Epithelial cell of esophagus (primary cell): Measurements from ENCODE around the gene XG.
A peak's percentile ranks its signal among the peaks of the same experiment; 100 is the strongest.

Source experiments
- DNase-seq: peaks from one replicate; pipeline ENCODE4 v3.0.0; 2010; ENCODE audit warnings: low read depth
- H3K4me3 ChIP-seq: 2 replicates; pipeline ENCODE4 v1.5.1; 2011; ENCODE audit warnings: mild to moderate bottlenecking, low read length, control low read depth
- TF ChIP-seq, protein P1 (sequence below): IDR thresholded peaks from 2 replicates; pipeline ENCODE4 v1.5.1; 2011; ENCODE audit warnings: low read depth, mild to moderate bottlenecking, low read length, control low read depth, inconsistent platforms; ENCODE audit not compliant: insufficient read depth; ENCODE audit errors: missing control alignments

Gene XG

DNA sequence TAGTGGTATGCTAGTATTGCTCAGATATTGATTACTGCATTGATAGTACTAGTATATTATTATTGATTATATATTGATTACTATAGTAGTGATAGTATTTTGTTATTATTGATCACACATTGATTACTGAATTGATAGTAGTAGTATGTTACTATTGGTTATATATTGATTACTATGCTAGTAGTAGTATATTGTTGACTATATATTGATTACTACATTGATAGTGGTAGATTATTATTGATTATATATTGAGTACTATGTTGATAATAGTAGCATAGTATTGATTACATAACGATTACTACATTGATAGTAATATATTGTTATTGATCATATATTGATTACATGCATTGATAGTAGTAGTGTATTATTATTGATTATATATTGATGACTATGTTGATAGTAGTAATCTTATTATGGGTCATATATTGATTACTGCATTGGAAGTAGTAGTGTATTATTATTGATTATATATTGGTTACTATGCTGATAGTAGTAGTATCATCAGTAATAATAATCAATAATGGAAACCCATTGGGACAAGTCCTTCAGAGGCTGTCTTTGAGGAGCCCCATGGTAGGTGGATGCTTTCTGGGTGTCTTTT lies 107.5 kb downstream of the XG start:
- TF ChIP-seq, protein P1, sequence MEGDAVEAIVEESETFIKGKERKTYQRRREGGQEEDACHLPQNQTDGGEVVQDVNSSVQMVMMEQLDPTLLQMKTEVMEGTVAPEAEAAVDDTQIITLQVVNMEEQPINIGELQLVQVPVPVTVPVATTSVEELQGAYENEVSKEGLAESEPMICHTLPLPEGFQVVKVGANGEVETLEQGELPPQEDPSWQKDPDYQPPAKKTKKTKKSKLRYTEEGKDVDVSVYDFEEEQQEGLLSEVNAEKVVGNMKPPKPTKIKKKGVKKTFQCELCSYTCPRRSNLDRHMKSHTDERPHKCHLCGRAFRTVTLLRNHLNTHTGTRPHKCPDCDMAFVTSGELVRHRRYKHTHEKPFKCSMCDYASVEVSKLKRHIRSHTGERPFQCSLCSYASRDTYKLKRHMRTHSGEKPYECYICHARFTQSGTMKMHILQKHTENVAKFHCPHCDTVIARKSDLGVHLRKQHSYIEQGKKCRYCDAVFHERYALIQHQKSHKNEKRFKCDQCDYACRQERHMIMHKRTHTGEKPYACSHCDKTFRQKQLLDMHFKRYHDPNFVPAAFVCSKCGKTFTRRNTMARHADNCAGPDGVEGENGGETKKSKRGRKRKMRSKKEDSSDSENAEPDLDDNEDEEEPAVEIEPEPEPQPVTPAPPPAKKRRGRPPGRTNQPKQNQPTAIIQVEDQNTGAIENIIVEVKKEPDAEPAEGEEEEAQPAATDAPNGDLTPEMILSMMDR: no peak
- H3K4me3 ChIP-seq: no peak overlapping the region

DNA sequence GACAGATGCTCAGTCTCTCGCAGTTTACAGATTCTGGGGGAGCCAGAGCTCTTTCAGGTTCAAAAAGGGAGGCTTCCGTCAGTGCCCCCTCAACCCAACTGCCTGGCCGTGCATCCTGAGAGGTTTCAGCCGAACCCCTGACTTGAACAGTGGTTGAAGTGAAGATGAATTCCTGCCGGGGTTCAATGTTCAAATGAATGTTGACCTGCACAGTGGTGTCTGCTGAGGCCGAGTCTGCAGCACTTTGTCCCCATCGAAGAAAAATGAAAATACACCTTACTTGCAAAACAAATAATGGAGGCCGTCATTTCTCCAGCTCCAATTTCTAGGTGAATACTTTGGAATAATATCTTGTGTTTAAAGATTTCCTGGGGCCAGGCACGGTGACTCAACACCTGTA lies 110.6 kb downstream of the XG start:
- H3K4me3 ChIP-seq: no peak overlapping the region
- no peak for DNase-seq
- TF ChIP-seq, protein P1: no peak

More for the DNA sequence above, 107.5 kb downstream of the XG start:
- DNase-seq: no peak

DNA sequence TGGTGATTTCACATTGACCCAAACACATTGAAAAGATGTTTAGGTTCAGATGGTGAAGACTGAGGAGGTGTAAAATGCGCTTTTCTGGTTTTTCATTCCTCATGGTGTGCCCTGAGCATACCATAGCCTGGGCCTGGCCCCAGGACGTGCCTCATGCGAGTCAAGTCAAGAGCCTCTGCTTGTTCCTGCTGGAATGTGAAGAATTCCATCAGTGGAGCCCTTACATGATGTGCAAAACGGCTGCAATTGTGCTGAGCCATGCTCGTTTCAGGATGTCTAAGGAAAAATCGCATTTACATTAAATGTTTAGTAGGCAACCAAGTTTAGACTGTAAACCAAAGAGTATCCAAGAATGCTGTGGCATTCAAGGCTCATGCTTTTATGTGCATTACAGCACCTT lies 111.8 kb downstream of the XG start:
- H3K4me3 ChIP-seq: no peak overlapping the region
- DNase-seq: peak; percentile 3
- TF ChIP-seq, protein P1: no peak
